ENCODE measurements around the gene CTBS. TPM values are rescaled to one million over a fixed set of nuclear protein-coding genes. Genes with fewer than 3 reads are reported as not detected.

The CTBS gene
- total RNA-seq, 2 donors from 2014 or later: 12.3 to 19.6 TPM

GRCh38 chr1:84613887-84614286 lies 39.6 kb upstream of the CTBS start:
- Mint-ChIP-seq H3K27me3 (ENCODE audit: insufficient read depth) (peaks cover 3% of the 10 kb centered on the region), H3K4me1 (no peaks in the 10 kb centered on the region), H3K36me3 (ENCODE audit: low read depth) (peaks cover 16% of the 10 kb centered on the region), H3K4me3 (no peak overlapping the region), H3K27ac (no peak overlapping the region), H3K9me3 (peaks cover 57% of the 10 kb centered on the region)
- Histone ChIP-seq H3K27me3 (ENCODE audit: control insufficient read depth, insufficient read depth, low read length, poor library complexity, severe bottlenecking) (no peaks in the 10 kb centered on the region), H3K27ac (ENCODE audit: low read depth, low read length) (no peak overlapping the region), H3K9me3 (ENCODE audit: control insufficient read depth, low read length) (peaks cover 64% of the 10 kb centered on the region), H3K4me3 (ENCODE audit: low read length) (peak overlapping the region; percentile 41), H3K36me3 (ENCODE audit: control insufficient read depth, insufficient read depth, low read length) (no peaks in the 10 kb centered on the region), H3K9ac (ENCODE audit: extremely low read depth, low read length, poor library complexity, severe bottlenecking) (no peak overlapping the region), H3K4me1 (ENCODE audit: control insufficient read depth, insufficient read depth, low read length) (no peaks in the 10 kb centered on the region)
- 94% methylated on average over 2 of the region's 2 CpGs for WGBS, 2 experiments (ENCODE audit: insufficient coverage in 1 of 2, insufficient read length in 1 of 2)
- DNase-seq: no peak
- no peak for TF ChIP-seq CTCF (conservative IDR thresholded peaks at IDR 0.05)

DNA sequence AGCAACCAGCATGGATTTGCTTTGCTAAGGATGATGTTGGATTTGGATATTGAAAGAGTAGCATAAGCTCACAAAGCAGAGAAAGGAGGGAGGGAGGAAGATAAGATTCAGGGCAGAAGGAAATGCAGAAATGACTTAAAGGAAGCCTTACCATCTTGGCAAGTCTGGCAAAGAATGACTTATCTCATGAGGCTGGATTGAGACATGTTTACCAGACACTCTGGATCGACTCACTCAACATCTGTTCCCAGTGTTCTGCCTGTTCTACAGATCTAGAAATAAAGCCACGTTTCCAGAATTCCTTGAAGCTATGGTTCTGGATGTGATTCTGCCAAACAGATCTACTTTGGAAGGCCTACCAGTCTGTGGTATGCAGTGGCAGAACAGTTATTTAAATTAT lies 38.8 kb upstream of the CTBS start:
- Histone ChIP-seq H3K9ac (ENCODE audit: extremely low read depth, low read length, poor library complexity, severe bottlenecking) (no peak overlapping the region), H3K9me3 (ENCODE audit: control insufficient read depth, low read length) (peaks cover 73% of the 10 kb centered on the region), H3K27me3 (ENCODE audit: control insufficient read depth, insufficient read depth, low read length, poor library complexity, severe bottlenecking) (no peaks in the 10 kb centered on the region), H3K36me3 (ENCODE audit: control insufficient read depth, insufficient read depth, low read length) (no peaks in the 10 kb centered on the region), H3K4me1 (ENCODE audit: control insufficient read depth, insufficient read depth, low read length) (no peaks in the 10 kb centered on the region), H3K27ac (ENCODE audit: low read depth, low read length) (no peak overlapping the region), H3K4me3 (ENCODE audit: low read length) (peak overlapping the region; percentile 70)
- peaks cover 3% of the 10 kb centered on the region for H3K27me3 Mint-ChIP-seq (ENCODE audit: insufficient read depth)
- H3K4me1 Mint-ChIP-seq: no peaks in the 10 kb centered on the region
- no peak overlapping the region for H3K4me3 Mint-ChIP-seq
- peaks cover 63% of the 10 kb centered on the region for H3K9me3 Mint-ChIP-seq
- 89 to 95% methylated on average over 2 of the region's 2 CpGs for WGBS, 2 experiments (ENCODE audit: insufficient coverage in 1 of 2, insufficient read length in 1 of 2)
- no peak overlapping the region for H3K27ac Mint-ChIP-seq
- peaks cover 16% of the 10 kb centered on the region for H3K36me3 Mint-ChIP-seq (ENCODE audit: low read depth)
- no peak for DNase-seq
- TF ChIP-seq CTCF (conservative IDR thresholded peaks at IDR 0.05): no peak

DNA sequence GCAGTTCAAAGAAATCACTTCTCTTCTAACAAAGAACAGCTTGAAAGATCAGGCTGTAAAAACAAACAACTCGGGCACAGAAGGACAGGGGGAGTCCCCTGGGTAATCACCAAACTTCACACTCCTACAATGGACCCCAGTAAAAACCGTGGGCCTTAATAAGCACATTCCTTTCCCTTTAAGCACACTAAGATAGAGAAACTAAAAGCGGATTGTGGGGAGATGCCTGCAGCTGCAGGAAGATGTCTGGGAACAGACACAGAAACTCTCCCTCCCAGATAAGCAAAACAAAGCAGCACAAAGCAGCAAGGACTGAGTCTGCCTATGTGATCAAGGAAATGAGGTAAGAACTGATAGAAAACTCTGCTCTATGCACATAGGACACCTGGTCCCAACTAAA lies 37.6 kb upstream of the CTBS start:
- no peak for DNase-seq
- Mint-ChIP-seq H3K27ac (no peak overlapping the region), H3K4me3 (no peak overlapping the region), H3K4me1 (no peaks in the 10 kb centered on the region), H3K9me3 (peaks cover 75% of the 10 kb centered on the region), H3K27me3 (ENCODE audit: insufficient read depth) (peaks cover 2% of the 10 kb centered on the region), H3K36me3 (ENCODE audit: low read depth) (peaks cover 16% of the 10 kb centered on the region)
- H3K9ac ChIP-seq (ENCODE audit: extremely low read depth, low read length, poor library complexity, severe bottlenecking): peak overlapping the region; percentile 26
- TF ChIP-seq CTCF (conservative IDR thresholded peaks at IDR 0.05): no peak
- WGBS, 2 experiments (ENCODE audit: insufficient coverage in 1 of 2, insufficient read length in 1 of 2): 40 to 46% methylated on average over 1 to 3 of the region's 3 CpGs
- H3K27me3 ChIP-seq (ENCODE audit: control insufficient read depth, insufficient read depth, low read length, poor library complexity, severe bottlenecking): no peaks in the 10 kb centered on the region
- H3K4me3 ChIP-seq (ENCODE audit: low read length): peak overlapping the region; percentile 72
- no peaks in the 10 kb centered on the region for H3K36me3 ChIP-seq (ENCODE audit: control insufficient read depth, insufficient read depth, low read length)
- H3K27ac ChIP-seq (ENCODE audit: low read depth, low read length): peak overlapping the region; percentile 16
- H3K9me3 ChIP-seq (ENCODE audit: control insufficient read depth, low read length): peaks cover 85% of the 10 kb centered on the region
- no peaks in the 10 kb centered on the region for H3K4me1 ChIP-seq (ENCODE audit: control insufficient read depth, insufficient read depth, low read length)

Data from endodermal cell (in vitro differentiated cells).